Stimulated activated CD4-positive, alpha-beta T cell treated with anti-CD3 and anti-CD28 coated beads, Interleukin-4, amount 100 ng/mL, for 4 hours (primary cell): ENCODE data around the gene MAP1S.

Source experiments
- DNase-seq, 2 experiments: peaks; one replicate each; pipeline ENCODE4 v3.0.0-alpha.2; 2020

The MAP1S gene, protein sequence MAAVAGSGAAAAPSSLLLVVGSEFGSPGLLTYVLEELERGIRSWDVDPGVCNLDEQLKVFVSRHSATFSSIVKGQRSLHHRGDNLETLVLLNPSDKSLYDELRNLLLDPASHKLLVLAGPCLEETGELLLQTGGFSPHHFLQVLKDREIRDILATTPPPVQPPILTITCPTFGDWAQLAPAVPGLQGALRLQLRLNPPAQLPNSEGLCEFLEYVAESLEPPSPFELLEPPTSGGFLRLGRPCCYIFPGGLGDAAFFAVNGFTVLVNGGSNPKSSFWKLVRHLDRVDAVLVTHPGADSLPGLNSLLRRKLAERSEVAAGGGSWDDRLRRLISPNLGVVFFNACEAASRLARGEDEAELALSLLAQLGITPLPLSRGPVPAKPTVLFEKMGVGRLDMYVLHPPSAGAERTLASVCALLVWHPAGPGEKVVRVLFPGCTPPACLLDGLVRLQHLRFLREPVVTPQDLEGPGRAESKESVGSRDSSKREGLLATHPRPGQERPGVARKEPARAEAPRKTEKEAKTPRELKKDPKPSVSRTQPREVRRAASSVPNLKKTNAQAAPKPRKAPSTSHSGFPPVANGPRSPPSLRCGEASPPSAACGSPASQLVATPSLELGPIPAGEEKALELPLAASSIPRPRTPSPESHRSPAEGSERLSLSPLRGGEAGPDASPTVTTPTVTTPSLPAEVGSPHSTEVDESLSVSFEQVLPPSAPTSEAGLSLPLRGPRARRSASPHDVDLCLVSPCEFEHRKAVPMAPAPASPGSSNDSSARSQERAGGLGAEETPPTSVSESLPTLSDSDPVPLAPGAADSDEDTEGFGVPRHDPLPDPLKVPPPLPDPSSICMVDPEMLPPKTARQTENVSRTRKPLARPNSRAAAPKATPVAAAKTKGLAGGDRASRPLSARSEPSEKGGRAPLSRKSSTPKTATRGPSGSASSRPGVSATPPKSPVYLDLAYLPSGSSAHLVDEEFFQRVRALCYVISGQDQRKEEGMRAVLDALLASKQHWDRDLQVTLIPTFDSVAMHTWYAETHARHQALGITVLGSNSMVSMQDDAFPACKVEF

GRCh38 chr19:17718947-17719711, at the start of gene MAP1S:
MAP1S (plus strand) TSS chr19:17719480; CDS start chr19:17719503, 23 bp downstream.
- peak; percentile 54 to 73 for DNase-seq

- DNase-seq, result no peak
These were observed 47.4 kb upstream of the MAP1S start for GRCh38 chr19:17671906-17672305.

DNA sequence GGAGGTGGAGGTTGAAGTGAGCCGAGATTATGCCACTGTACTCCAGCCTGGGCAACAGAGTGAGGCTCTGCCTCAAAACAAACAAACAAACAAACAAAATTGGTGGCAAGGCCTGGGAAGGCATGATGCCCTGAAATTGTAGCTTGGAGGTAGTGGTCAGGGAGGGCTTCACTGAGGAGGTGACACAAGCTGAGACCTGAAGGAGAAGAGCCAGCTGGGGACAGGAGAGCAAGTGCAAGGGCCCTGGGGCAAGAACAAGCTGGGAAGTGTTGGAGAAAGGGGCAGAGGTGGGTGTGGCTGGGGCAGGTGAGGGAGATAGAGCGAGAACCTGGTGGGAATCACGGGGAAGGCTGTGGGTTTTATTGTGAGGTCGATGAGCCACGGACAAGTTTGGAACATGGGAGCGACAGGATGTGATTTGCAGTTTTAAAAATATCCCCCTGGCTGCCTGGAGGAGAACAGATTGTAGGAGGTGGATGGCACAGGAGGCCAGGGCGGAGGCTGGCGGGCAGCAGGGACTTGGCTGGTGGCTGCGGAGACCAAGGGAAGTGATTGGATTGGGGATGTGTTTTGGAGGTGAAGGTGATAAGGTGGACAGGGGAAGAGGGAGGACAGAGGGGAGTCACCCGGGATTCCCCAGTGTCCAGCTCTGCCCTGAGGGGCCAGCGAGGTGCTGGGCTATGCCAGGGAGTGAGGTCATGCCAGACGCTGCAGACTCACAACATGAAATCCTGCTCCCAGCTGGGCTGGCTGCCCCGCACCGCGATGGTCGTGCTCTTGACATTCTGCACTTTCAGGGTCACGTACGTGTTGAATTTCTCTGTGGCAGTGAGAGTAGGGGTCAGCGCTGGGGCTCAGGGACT, 45.1 kb upstream of the MAP1S start:
- DNase-seq, result no peak

- no peak for DNase-seq
These were observed 43.0 kb upstream of the MAP1S start for GRCh38 chr19:17676295-17676694.

DNA sequence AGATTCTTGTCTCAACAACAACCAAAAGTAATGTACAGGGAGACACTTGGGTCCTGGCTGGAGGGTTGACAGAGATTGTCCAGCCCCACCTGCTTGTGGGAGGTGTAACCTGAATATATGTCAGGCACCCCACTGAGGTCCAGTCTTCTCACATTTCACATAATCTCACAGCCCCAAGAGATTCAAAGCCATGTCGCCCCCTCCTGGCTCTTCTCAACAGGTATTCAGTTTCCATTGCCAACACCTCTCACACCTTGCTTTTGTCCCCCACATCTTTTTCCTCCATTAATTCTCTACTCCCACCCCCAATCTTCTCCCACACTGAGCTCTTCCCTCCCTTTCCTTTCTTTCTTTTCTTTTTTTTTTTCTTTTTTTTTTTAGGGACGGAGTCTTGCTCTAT, 42.3 kb upstream of the MAP1S start:
- DNase-seq, result no peak

DNA sequence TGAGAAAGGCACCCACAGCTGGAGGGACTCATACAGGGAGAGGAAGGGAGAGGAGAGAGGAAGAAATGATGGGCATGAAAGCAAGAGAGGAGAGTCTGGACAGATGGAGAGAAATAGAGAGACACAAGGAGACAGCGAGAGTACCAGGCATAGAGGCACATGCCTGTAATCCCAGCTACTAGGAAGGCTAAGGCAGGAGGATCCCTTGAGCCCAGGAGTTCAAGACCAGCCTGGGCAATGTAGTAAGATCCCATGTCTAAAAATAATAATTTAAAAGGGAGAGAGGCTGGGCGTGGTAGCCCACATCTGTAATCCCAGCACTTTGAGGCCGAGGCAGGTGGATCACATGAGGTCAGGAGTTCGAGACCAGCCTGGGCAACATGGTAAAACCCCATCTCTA, 40.4 kb upstream of the MAP1S start:
- no peak for DNase-seq

DNA sequence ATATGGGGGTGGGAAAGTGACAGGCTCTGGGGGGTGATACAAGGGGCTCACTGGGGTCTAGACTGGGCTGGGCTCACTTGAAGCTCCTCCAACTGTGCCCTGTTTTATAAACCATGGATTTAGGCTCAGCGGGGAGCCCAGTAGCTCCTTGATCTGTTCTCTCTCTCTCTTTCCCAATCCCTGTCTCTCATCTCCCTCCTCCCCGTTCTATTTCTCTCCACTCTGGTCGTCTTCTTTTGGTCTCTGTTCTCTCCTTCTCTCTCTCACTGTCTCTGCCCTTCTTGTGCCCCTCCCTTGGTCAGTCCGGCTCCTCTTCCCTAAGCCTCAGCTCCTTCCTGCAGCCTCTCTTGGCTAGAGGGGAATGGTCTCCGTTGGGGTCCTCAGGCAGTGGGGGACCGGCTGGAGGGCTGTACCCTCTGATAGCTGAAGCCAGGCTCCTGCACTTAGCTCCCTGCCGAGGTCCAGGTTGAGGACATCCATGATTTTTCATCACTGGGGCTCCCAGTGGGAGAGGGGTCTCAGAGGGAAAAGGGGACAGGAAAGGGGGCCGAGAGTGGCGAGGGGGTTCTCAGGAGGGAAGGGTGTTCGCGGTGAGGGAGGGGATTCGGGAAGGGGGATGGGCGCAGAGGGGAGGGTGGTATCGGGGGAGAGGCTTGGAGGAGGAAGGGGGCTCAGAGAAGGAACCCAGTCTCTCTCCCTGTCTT, 39.6 kb upstream of the MAP1S start:
- DNase-seq, result no peak

DNA sequence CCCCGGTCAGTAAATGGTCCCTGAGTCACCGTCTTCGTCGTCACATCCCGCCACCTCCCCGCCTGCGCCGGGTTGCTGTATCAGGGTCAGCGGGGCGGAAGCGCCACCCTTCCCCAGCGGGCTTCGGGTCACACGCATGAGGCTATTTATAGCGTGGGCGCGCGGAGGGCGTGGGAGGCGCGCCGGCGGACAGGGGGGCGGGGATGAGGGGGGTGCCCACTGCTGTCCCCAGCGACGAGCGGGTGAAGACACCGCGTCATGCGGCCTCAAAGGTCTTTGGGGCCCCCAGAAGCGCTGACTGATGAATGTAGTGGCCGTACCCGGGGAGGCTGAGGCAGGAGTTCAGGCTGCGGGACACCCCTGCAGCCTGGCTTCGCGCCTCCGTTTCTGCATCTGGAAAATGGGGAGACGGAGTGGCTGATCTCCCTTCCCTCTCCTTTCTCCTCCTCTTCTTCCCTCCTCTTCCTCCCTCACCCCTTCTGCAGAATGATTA, 39.0 kb upstream of the MAP1S start:
- peak; percentile 30 to 32 for DNase-seq

GRCh38 chr19:17681505-17682125, 37.7 kb upstream of the MAP1S start:
- DNase-seq, result peak; percentile 17 to 29

DNA sequence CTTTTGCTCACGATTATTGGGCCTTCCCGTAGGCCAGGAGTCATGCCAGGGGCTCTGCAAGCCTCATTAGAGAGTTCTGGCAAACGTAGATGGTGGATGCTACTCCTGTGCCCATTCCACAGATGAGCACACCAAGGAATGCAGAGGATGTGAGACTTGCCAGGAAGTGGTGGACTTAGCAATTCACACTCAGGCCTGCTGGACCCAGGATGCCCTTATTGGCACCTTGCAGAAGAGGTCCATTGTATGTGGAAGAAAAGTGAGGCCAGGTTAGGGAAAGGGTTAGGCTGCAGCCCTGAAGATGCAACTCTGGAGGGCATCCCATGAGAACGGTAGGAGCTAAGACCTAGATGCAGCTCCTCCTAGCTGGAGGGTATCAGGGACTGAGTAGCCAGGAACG, 37.0 kb upstream of the MAP1S start:
- DNase-seq, result no peak

GRCh38 chr19:17683078-17683477, 36.2 kb upstream of the MAP1S start:
- DNase-seq, result no peak

DNA sequence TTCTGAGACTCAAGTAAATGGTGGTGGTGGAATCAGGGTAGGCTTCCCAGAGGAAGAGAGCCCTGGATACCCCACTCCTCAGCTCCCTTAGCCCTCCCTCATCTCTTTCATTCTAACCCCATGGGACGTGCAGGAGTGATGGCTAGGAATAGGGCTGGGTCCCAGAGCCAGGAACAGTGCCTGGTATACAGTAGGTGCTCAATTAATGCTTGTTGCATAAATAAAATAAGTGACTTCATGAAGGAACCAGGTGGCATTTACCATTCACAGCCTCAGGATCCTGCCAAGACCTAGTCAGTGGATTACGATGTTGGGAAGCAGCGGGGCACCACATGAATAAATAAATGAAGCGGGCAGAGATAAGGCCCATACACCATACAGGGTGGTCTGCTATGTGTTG, 35.0 kb upstream of the MAP1S start:
- no peak for DNase-seq

GRCh38 chr19:17685451-17686022, 33.7 kb upstream of the MAP1S start:
- no peak for DNase-seq

DNA sequence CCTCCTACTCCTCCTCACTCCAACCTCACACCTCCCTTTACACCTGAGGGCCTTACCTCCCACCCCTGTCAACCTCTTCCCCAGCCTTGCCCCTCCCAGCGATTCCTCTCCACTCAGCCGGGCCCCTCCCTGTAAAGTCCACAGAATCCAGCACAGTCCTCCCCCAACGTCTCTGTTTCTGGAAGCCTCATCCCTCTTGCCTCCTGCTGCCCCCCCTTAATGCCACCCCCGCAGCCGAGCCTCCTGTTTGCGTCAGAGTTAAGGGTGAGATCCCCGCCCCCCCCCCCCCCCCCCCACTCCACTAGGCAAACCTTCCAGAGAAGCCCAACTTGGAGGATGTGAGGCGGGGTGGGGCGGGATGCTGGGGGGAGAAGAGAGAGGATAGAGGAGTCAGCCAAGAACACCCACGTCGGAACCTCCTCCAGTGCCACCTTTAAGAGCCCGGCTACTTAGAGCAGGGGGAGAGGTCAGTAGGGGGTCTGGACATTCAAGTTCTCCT, 33.2 kb upstream of the MAP1S start:
- DNase-seq, result no peak

DNA sequence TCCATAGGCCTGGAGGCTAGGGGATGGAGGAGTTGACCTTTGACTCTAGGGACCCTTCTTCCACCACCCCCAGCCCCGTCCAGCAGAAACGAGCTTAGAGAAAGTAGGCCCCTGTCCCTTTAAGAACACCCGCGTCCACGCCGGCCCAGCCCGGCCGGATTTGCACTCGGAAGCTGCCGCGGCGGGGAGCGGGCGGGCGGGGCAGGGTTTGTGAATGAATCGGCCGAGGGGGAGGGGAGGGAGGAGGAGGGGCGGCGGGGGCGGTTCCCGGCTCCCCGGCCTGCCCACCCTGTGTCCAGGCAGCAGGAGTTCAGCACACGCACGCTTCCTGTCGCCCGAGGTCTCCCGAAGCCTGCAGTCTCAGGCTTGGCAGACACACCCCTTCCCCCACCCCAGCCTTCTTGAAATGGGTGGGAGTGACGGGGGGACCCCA, 32.7 kb upstream of the MAP1S start:
- peak in 1 of 2 experiments; percentile 6 for DNase-seq

- DNase-seq, result no peak
These were observed 32.0 kb upstream of the MAP1S start for GRCh38 chr19:17687141-17687856.

GRCh38 chr19:17687857-17688784, 31.2 kb upstream of the MAP1S start, which contains the start of gene UNC13A:
UNC13A (minus strand) TSS chr19:17688354; CDS start chr19:17688199, 155 bp downstream.
- peak in 1 of 2 experiments; percentile 48 for DNase-seq
